ENCODE measurements around the gene SLC38A11.

DNA sequence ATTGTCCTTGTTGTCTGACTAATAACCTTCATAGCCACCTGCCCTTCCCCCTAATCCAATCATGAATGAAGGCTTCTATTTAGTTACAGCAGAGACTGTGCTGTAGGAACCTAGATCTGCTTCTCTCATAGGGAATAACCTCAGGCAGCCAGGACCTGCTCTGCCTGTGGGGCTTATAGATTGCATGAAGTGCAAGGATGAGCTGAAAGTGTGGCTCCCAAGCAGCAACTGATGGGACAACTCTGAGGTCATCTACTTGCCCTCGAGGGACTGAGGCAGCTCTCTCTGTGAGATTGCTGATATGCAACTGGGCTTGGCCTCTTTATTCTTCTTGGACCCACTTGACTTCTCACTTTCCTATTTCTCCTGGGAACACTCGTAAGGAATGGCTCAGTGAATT lies 23.8 kb upstream of the SLC38A11 start:
- no peak for TF ChIP-seq EZH2 (IDR thresholded peaks at IDR 0.05; ENCODE audit: borderline replicate concordance, low read length)
- TF ChIP-seq, protein P1, sequence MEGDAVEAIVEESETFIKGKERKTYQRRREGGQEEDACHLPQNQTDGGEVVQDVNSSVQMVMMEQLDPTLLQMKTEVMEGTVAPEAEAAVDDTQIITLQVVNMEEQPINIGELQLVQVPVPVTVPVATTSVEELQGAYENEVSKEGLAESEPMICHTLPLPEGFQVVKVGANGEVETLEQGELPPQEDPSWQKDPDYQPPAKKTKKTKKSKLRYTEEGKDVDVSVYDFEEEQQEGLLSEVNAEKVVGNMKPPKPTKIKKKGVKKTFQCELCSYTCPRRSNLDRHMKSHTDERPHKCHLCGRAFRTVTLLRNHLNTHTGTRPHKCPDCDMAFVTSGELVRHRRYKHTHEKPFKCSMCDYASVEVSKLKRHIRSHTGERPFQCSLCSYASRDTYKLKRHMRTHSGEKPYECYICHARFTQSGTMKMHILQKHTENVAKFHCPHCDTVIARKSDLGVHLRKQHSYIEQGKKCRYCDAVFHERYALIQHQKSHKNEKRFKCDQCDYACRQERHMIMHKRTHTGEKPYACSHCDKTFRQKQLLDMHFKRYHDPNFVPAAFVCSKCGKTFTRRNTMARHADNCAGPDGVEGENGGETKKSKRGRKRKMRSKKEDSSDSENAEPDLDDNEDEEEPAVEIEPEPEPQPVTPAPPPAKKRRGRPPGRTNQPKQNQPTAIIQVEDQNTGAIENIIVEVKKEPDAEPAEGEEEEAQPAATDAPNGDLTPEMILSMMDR (IDR thresholded peaks at IDR 0.05; ENCODE audit: low read length) = no peak

All from OCI-LY1 (cell line).